ENCODE results near the gene USP3. TPM values are rescaled to one million over a fixed set of nuclear protein-coding genes. Genes with fewer than 3 reads are reported as not detected.
"Not testable (repeated sequence)": the region's sequence is repeated elsewhere in the genome, so short reads cannot be mapped to it uniquely, and the experiment has no call there.

Gene USP3
- total RNA-seq, 1 donor from 2014 or later = 39.5 TPM

DNA sequence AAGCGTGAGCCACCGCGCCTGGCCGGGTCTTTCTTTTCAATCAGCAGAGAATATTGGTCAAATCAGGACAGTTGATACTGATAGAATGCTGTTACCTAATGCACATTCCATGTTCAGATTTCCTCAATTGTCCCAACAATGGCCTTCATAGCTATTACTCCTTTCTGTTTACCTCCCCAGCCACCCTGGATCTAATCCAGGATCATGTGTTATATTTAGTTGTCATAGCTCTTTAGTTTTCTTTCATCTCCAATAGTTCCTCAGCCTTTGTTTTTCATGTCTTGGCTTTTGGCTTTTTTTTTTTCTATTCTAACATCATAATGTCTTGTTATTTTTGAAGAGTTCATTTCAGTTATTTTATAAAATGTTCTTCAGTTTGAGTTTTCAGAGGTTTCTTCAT, 14.6 kb downstream of the USP3 start:
- DNase-seq (ENCODE audit: extremely low spot score in 2 of 2) = no peak
- peaks cover 98% of the 10 kb centered on the region for H3K4me1 ChIP-seq
- no peaks in the 10 kb centered on the region for H3K9me3 ChIP-seq
- H3K27me3 ChIP-seq = no peaks in the 10 kb centered on the region
- no peaks in the 10 kb centered on the region for H3K36me3 ChIP-seq
- intact Hi-C loops (cut with DNase I) = no loop called here
- no peak overlapping the region for H3K27ac ChIP-seq
- no peak for TF ChIP-seq CTCF (IDR thresholded peaks at IDR 0.05)
- no peak for TF ChIP-seq POLR2A (IDR thresholded peaks at IDR 0.05)
- TF ChIP-seq POLR2AphosphoS5 (IDR thresholded peaks at IDR 0.05; ENCODE audit: insufficient read depth in 1 of 2, low read depth in 1 of 2) = no peak
- no peak overlapping the region for H3K4me3 ChIP-seq

GRCh38 chr15:63519548-63520178, 15.3 kb downstream of the USP3 start:
- DNase-seq (ENCODE audit: extremely low spot score in 2 of 2) = no peak
- Histone ChIP-seq H3K36me3 (no peaks in the 10 kb centered on the region), H3K4me3 (no peak overlapping the region), H3K9me3 (no peaks in the 10 kb centered on the region), H3K4me1 (peaks cover 98% of the 10 kb centered on the region), H3K27me3 (no peaks in the 10 kb centered on the region), H3K27ac (no peak overlapping the region)
- TF ChIP-seq POLR2AphosphoS5 (IDR thresholded peaks at IDR 0.05; ENCODE audit: insufficient read depth in 1 of 2, low read depth in 1 of 2) (no peak), POLR2A (IDR thresholded peaks at IDR 0.05) (no peak), CTCF (IDR thresholded peaks at IDR 0.05) (no peak)
- intact Hi-C loops (cut with DNase I) = no loop called here

GRCh38 chr15:63520462-63520861, 16.1 kb downstream of the USP3 start:
- DNase-seq (ENCODE audit: extremely low spot score in 2 of 2); H3K27ac ChIP-seq; H3K9me3 ChIP-seq; H3K4me3 ChIP-seq; H3K36me3 ChIP-seq; H3K27me3 ChIP-seq; intact Hi-C loops (cut with DNase I): not testable (repeated sequence)
- peaks cover 98% of the 10 kb centered on the region for H3K4me1 ChIP-seq

DNA sequence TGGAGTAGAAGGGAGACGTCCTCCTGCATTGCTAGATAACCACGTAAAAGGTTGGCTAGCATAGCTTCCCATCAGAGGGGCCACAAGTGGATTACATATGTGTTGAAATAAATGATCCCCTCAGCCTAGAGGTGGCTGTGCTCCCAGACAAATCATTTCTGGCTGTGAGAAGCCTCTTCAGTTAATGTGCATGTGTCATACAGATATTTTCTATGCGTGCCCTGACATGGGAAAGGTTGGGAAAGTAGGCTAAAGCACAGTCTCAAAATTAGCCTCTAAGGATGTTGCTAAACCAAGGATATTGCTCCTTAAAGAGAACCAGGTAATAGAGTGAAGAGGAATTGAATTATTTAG, 17.8 kb downstream of the USP3 start:
- Histone ChIP-seq H3K4me1 (peaks cover 86% of the 10 kb centered on the region), H3K9me3 (no peaks in the 10 kb centered on the region), H3K4me3 (no peak overlapping the region), H3K27me3 (no peaks in the 10 kb centered on the region), H3K27ac (peak overlapping the region; percentile 44), H3K36me3 (no peaks in the 10 kb centered on the region)
- intact Hi-C loops (cut with DNase I) = no loop called here
- no peak for DNase-seq (ENCODE audit: extremely low spot score in 2 of 2)
- TF ChIP-seq POLR2AphosphoS5 (IDR thresholded peaks at IDR 0.05; ENCODE audit: insufficient read depth in 1 of 2, low read depth in 1 of 2) = peak in 1 of 2 donors; percentile 28
- TF ChIP-seq CTCF (IDR thresholded peaks at IDR 0.05) = no peak
- TF ChIP-seq POLR2A (IDR thresholded peaks at IDR 0.05) = no peak

GRCh38 chr15:63523306-63523990, 19.1 kb downstream of the USP3 start:
- Histone ChIP-seq H3K36me3 (no peaks in the 10 kb centered on the region), H3K27me3 (no peaks in the 10 kb centered on the region), H3K4me3 (no peak overlapping the region), H3K9me3 (no peaks in the 10 kb centered on the region), H3K27ac (peak overlapping the region; percentile 32), H3K4me1 (peaks cover 85% of the 10 kb centered on the region)
- intact Hi-C loops (cut with DNase I) = no loop called here
- no peak for TF ChIP-seq POLR2A (IDR thresholded peaks at IDR 0.05)
- TF ChIP-seq POLR2AphosphoS5 (IDR thresholded peaks at IDR 0.05; ENCODE audit: insufficient read depth in 1 of 2, low read depth in 1 of 2) = no peak
- no peak for DNase-seq (ENCODE audit: extremely low spot score in 2 of 2)

DNA sequence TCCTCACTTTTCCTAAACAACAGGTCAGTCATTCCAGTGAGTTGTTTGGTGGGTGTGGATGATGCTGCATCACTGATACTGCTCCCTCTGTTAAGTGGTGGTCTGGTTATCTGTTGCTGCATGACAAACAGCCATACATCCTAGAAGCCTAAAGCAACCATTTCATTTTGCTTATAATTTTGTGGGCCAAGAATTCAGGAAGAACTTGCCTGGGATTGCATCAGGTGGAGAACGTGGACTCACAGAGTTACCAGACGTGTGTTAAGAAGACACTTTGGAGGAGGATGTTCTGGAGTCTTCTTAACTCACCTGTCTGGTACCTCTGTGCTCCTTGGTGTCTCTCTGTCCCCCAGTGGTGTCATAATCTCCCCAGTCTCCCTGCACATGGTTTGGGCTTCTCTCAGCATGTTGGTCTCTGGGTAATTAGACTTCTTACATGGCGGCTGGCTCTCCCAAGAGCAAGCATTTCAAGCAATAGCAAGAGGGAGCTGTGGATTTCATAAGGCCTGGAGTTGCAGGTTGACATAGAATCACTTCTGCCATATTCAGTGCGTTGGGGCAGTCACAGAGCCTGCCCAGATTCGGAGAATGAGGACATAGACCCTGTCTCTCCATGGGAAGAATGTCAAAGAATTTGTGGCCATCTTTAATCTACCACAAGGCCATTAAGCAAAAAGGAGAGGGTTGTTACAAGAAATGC, 20.1 kb downstream of the USP3 start:
- Histone ChIP-seq H3K36me3 (no peaks in the 10 kb centered on the region), H3K4me1 (peaks cover 75% of the 10 kb centered on the region), H3K27ac (no peak overlapping the region), H3K27me3 (no peaks in the 10 kb centered on the region), H3K9me3 (no peaks in the 10 kb centered on the region), H3K4me3 (no peak overlapping the region)
- intact Hi-C loops (cut with DNase I) = no loop called here
- no peak for DNase-seq (ENCODE audit: extremely low spot score in 2 of 2)
- TF ChIP-seq CTCF (IDR thresholded peaks at IDR 0.05) (no peak), POLR2A (IDR thresholded peaks at IDR 0.05) (no peak)
